ENCODE measurements around the gene SLX9. TPM values are rescaled to one million over a fixed set of nuclear protein-coding genes. Genes with fewer than 3 reads are reported as not detected.

SLX9 gene
- total RNA-seq, 1 experiment from 2014 or later: 77.2 TPM

GRCh38 chr21:44986471-44987291 lies 46.9 kb downstream of the SLX9 start:
- no peak for DNase-seq (ENCODE audit: low spot score)
- Mint-ChIP-seq H3K27ac (no peak overlapping the region), H3K4me3 (no peak overlapping the region), H3K9me3 (no peaks in the 10 kb centered on the region), H3K27me3 (ENCODE audit: low read depth) (no peaks in the 10 kb centered on the region), H3K4me1 (no peaks in the 10 kb centered on the region), H3K36me3 (no peaks in the 10 kb centered on the region)
- no peak for ATAC-seq
- ChIA-PET CTCF (interaction anchor here (1.0 to 2.4 kb wide), 6 partner anchors 10 to 152 kb away, joined by 3 to 14 read pairs (median 6); no protein-coding TSS in a partner anchor), POLR2A (no interaction called here)
- TF ChIP-seq MXD4 (CRISPR knock-in tag; IDR thresholded peaks at IDR 0.05; ENCODE audit: borderline replicate concordance) (no peak), ATF2 (CRISPR knock-in tag; IDR thresholded peaks at IDR 0.05; ENCODE audit: borderline replicate concordance, low read depth) (no peak), TCF7 (CRISPR knock-in tag; IDR thresholded peaks at IDR 0.05; ENCODE audit: low read depth) (no peak), NR1H2 (CRISPR knock-in tag; IDR thresholded peaks at IDR 0.05) (no peak), CDX4 (CRISPR knock-in tag; IDR thresholded peaks at IDR 0.05; ENCODE audit: borderline replicate concordance) (no peak), TEAD1 (CRISPR knock-in tag; IDR thresholded peaks at IDR 0.05) (no peak), ZNF423 (CRISPR knock-in tag; IDR thresholded peaks at IDR 0.05) (no peak), NFE2L1 (CRISPR knock-in tag; IDR thresholded peaks at IDR 0.05) (no peak), GABPB1 (CRISPR knock-in tag; IDR thresholded peaks at IDR 0.05) (no peak), ZNF219 (CRISPR knock-in tag; IDR thresholded peaks at IDR 0.05; ENCODE audit: borderline replicate concordance) (no peak), PRDM15 (CRISPR knock-in tag; IDR thresholded peaks at IDR 0.05) (no peak), ZNF532 (CRISPR knock-in tag; IDR thresholded peaks at IDR 0.05; ENCODE audit: borderline replicate concordance) (no peak), ZNF121 (CRISPR knock-in tag; IDR thresholded peaks at IDR 0.05) (no peak), ZNF138 (CRISPR knock-in tag; conservative IDR thresholded peaks at IDR 0.05) (no peak)
